Measurements from ENCODE around the gene LPAR1. TPM values are rescaled to one million over a fixed set of nuclear protein-coding genes. Genes with fewer than 3 reads are reported as not detected.

Gene LPAR1
- total and polyA plus RNA-seq, 9 of the 15 experiments (the other 6 are each of a cell fraction or from before 2014, with no cell fraction given), result 0.13 TPM; not detected in 8

DNA sequence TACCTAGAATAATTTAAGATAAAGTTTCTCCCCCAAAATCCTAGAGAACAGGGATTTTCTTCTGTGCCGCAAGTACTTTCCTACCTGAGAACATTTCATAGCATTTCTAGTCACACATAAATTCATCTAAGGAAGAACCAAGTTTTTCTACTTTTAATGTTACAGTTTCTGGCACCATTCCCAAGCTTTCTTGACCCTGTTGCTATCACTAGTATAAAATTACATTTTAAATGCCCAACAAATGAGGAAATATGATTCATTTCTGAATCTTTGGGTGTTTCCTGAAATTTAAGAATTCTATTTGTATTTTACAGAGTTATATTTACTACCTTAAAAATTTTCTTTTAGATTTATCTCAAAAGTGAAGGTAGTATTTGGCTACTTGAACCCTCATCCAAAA is 137.8 kb downstream of the LPAR1 start (continued):
- no peak for TF ChIP-seq FIP1L1 (IDR thresholded peaks at IDR 0.05; ENCODE audit: low read depth, low read length, poor library complexity, severe bottlenecking)
- no peak for TF ChIP-seq ZNF217 (CRISPR knock-in tag; IDR thresholded peaks at IDR 0.05)
- TF ChIP-seq TCF7L2 (IDR thresholded peaks at IDR 0.05; ENCODE audit: low read depth, low read length), result no peak
- TF ChIP-seq ZNF830 (CRISPR knock-in tag; IDR thresholded peaks at IDR 0.05), result no peak
- no peak for TF ChIP-seq U2AF2 (optimal IDR thresholded peaks at IDR 0.05; ENCODE audit: low read depth, low read length)
- no peak for TF ChIP-seq JUNB (CRISPR knock-in tag; conservative IDR thresholded peaks at IDR 0.05)
- no peak for TF ChIP-seq JUN (IDR thresholded peaks at IDR 0.05; ENCODE audit: borderline replicate concordance, low read depth, low read length)
- TF ChIP-seq JUN (CRISPR knock-in tag; IDR thresholded peaks at IDR 0.05; ENCODE audit: borderline replicate concordance), result no peak
- no peak for TF ChIP-seq NRF1 (conservative IDR thresholded peaks at IDR 0.05 in 1 of 2, IDR thresholded peaks at IDR 0.05 in 1 of 2)

DNA sequence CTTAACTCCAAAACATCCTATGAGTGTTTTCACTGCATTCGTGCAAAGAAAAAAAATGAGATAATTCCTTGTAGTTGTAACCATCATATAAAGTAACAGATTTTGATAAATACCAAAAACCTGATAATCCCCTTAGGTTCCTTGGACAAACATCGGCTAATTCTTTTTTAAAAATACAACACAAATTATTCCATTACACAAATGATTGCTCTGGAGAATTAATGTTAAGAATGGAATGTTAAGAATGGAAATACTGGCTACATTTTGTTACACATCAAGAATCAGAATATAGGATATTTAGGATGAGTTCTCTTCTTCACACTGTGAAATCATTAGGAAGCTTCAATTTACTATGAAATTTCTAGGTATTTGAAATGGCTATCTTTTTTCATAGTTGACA is 139.4 kb downstream of the LPAR1 start:
- no peak for FAIRE-seq
- DNase-seq (ENCODE audit: extremely low read depth in 1 of 4, low spot score in 3 of 4), result no peak
- ChIA-PET CTCF (ENCODE audit: low intra/inter-chr PET ratio) (no interaction called here), POLR2A (no interaction called here)
- Histone ChIP-seq H3K27ac (ENCODE audit: extremely low read depth, low read depth, low read length) (no peak overlapping the region), H2AFZ (ENCODE audit: low read depth, low read length) (no peak overlapping the region), H3K36me3 (ENCODE audit: control insufficient read depth, insufficient read depth, low read length) (no peaks in the 10 kb centered on the region), H3K27me3 (ENCODE audit: control insufficient read depth in 2 of 2, insufficient read depth in 2 of 2, low read length in 2 of 2) (no peaks in the 10 kb centered on the region), H3K9ac (ENCODE audit: insufficient read depth in 1 of 2, low read depth in 2 of 2, low read length in 2 of 2) (no peak overlapping the region), H3K4me1 (replicated peaks in 1 of 2; ENCODE audit: control insufficient read depth in 2 of 2, insufficient read depth in 2 of 2, low read length in 2 of 2) (no peaks in the 10 kb centered on the region), H3K9me1 (ENCODE audit: control insufficient read depth, insufficient read depth, low read length) (no peaks in the 10 kb centered on the region), H3K4me3 (no peak overlapping the region), H3K9me3 (replicated peaks; ENCODE audit: control insufficient read depth, insufficient read depth, low read depth, low read length) (no peaks in the 10 kb centered on the region), H3K4me2 (ENCODE audit: insufficient read depth, low read length) (no peak overlapping the region), H3K79me2 (ENCODE audit: control insufficient read depth, insufficient read depth, low read length) (no peaks in the 10 kb centered on the region), H4K20me1 (replicated peaks; ENCODE audit: control insufficient read depth, insufficient read depth, low read length) (no peaks in the 10 kb centered on the region)
- intact Hi-C loops (cut with micrococcal nuclease) (no loop called here), in situ Hi-C loops (cut with MboI) (no loop called here)
- ATAC-seq, result no peak
- WGBS (ENCODE audit: insufficient coverage, low coverage, missing lambda C conversion rate), result 0% methylated on average over 2 of the region's 2 CpGs
- no TSS peak for BruUV-seq (replicated peaks)
- TF ChIP-seq MECOM (CRISPR knock-in tag; IDR thresholded peaks at IDR 0.05) (no peak), ZNF584 (CRISPR knock-in tag; IDR thresholded peaks at IDR 0.05; ENCODE audit: low read depth) (no peak), CREBBP (IDR thresholded peaks at IDR 0.05; ENCODE audit: low read depth, low read length) (no peak), CTCFL (IDR thresholded peaks at IDR 0.05; ENCODE audit: borderline replicate concordance, insufficient read depth, low read depth, low read length, poor library complexity, severe bottlenecking) (no peak)
- TF ChIP-seq, protein P1, sequence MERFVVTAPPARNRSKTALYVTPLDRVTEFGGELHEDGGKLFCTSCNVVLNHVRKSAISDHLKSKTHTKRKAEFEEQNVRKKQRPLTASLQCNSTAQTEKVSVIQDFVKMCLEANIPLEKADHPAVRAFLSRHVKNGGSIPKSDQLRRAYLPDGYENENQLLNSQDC (CRISPR knock-in tag; IDR thresholded peaks at IDR 0.05), result no peak

All from K562 (cell line).